H7 (cell line): Measurements from ENCODE around the gene ANK3. TPM values are rescaled to one million over a fixed set of nuclear protein-coding genes. Genes with fewer than 3 reads are reported as not detected.
A peak's percentile ranks its signal among the peaks of the same experiment; 100 is the strongest.

Experiments
- DNase-seq: peaks from one replicate; pipeline ENCODE4 v3.0.0; 2012
- H3K27me3 ChIP-seq: 2 replicates; pipeline ENCODE4 v1.6.0; 2011; ENCODE audit warnings: mild to moderate bottlenecking, low read length; ENCODE audit not compliant: control insufficient read depth, insufficient read depth
- H3K36me3 ChIP-seq: replicated peaks from 2 replicates; pipeline ENCODE4 v1.5.1; 2011; ENCODE audit warnings: low read length; ENCODE audit not compliant: control insufficient read depth, insufficient read depth
- H3K4me3 ChIP-seq: 2 replicates; pipeline ENCODE4 v1.5.1; 2011; ENCODE audit warnings: low read depth, mild to moderate bottlenecking, control low read depth, low read length, moderate library complexity; ENCODE audit not compliant: insufficient read depth
- total RNA-seq: library from RNA; depleted of rRNA; stranded (reverse); fragments of >200 nt; shearing (Covaris generic); gene quantifications from 2 replicates; pipeline ENCODE4 v1.2.3, GENCODE V29; 2014

The ANK3 gene
- total RNA-seq, 1 experiment from 2014 or later, result 21.7 TPM

GRCh38 chr10:60025279-60025678, 364.4 kb downstream of the ANK3 start:
- no peak for DNase-seq
- no peak overlapping the region for H3K4me3 ChIP-seq
- no peaks in the 10 kb centered on the region for H3K36me3 ChIP-seq
- no peaks in the 10 kb centered on the region for H3K27me3 ChIP-seq

- no peaks in the 10 kb centered on the region for H3K27me3 ChIP-seq
- H3K4me3 ChIP-seq, result no peak overlapping the region
- no peak for DNase-seq
- H3K36me3 ChIP-seq, result no peaks in the 10 kb centered on the region
These were observed 365.2 kb downstream of the ANK3 start for GRCh38 chr10:60024506-60024905.

GRCh38 chr10:60023155-60023877, 366.4 kb downstream of the ANK3 start:
- no peak for DNase-seq
- H3K36me3 ChIP-seq, result no peaks in the 10 kb centered on the region
- H3K4me3 ChIP-seq, result no peak overlapping the region
- H3K27me3 ChIP-seq, result no peaks in the 10 kb centered on the region

GRCh38 chr10:60021361-60021760, 368.3 kb downstream of the ANK3 start:
- no peak for DNase-seq
- Histone ChIP-seq H3K36me3 (no peaks in the 10 kb centered on the region), H3K4me3 (no peak overlapping the region), H3K27me3 (no peaks in the 10 kb centered on the region)

GRCh38 chr10:60016794-60017193, 372.9 kb downstream of the ANK3 start:
- DNase-seq, result no peak
- H3K4me3 ChIP-seq, result no peak overlapping the region
- H3K36me3 ChIP-seq, result no peaks in the 10 kb centered on the region
- no peaks in the 10 kb centered on the region for H3K27me3 ChIP-seq

- no peak for DNase-seq
- no peaks in the 10 kb centered on the region for H3K36me3 ChIP-seq
- no peaks in the 10 kb centered on the region for H3K27me3 ChIP-seq
- H3K4me3 ChIP-seq, result no peak overlapping the region
These were observed 379.8 kb downstream of the ANK3 start for GRCh38 chr10:60009710-60010383.

GRCh38 chr10:60009276-60009675, 380.4 kb downstream of the ANK3 start:
- no peak for DNase-seq
- H3K27me3 ChIP-seq, result no peaks in the 10 kb centered on the region
- H3K4me3 ChIP-seq, result no peak overlapping the region
- H3K36me3 ChIP-seq, result no peaks in the 10 kb centered on the region

- no peaks in the 10 kb centered on the region for H3K27me3 ChIP-seq
- no peak overlapping the region for H3K4me3 ChIP-seq
- H3K36me3 ChIP-seq, result no peaks in the 10 kb centered on the region
- DNase-seq, result no peak
These were observed 380.9 kb downstream of the ANK3 start for GRCh38 chr10:60008816-60009215.

- DNase-seq, result no peak
- no peak overlapping the region for H3K4me3 ChIP-seq
- H3K36me3 ChIP-seq, result no peaks in the 10 kb centered on the region
These were observed 383.6 kb downstream of the ANK3 start for GRCh38 chr10:60006062-60006461.

GRCh38 chr10:60003651-60004523, 385.8 kb downstream of the ANK3 start:
- peak; percentile 20 for DNase-seq
- H3K4me3 ChIP-seq, result no peak overlapping the region
- H3K36me3 ChIP-seq, result no peaks in the 10 kb centered on the region
- no peaks in the 10 kb centered on the region for H3K27me3 ChIP-seq

More at GRCh38 chr10:60006062-60006461, 383.6 kb downstream of the ANK3 start:
- no peaks in the 10 kb centered on the region for H3K27me3 ChIP-seq

- Histone ChIP-seq H3K36me3 (no peaks in the 10 kb centered on the region), H3K4me3 (no peak overlapping the region), H3K27me3 (no peaks in the 10 kb centered on the region)
- no peak for DNase-seq
These were observed 388.9 kb downstream of the ANK3 start for GRCh38 chr10:60000747-60001146.

- Histone ChIP-seq H3K4me3 (no peak overlapping the region), H3K36me3 (no peaks in the 10 kb centered on the region), H3K27me3 (no peaks in the 10 kb centered on the region)
- DNase-seq, result no peak
These were observed 391.7 kb downstream of the ANK3 start for GRCh38 chr10:59997827-59998525.

GRCh38 chr10:59995862-59996261, 393.8 kb downstream of the ANK3 start:
- Histone ChIP-seq H3K27me3 (no peaks in the 10 kb centered on the region), H3K4me3 (no peak overlapping the region), H3K36me3 (no peaks in the 10 kb centered on the region)
- DNase-seq, result no peak

- no peaks in the 10 kb centered on the region for H3K36me3 ChIP-seq
- no peaks in the 10 kb centered on the region for H3K27me3 ChIP-seq
- DNase-seq, result no peak
- H3K4me3 ChIP-seq, result no peak overlapping the region
These were observed 395.7 kb downstream of the ANK3 start for GRCh38 chr10:59993931-59994330.
